ENCODE results near the gene VEGFB. TPM values are rescaled to one million over a fixed set of nuclear protein-coding genes. Genes with fewer than 3 reads are reported as not detected.

The VEGFB gene
- total RNA-seq, 1 experiment from 2014 or later, result 61.7 TPM

- BruUV-seq (replicated peaks), result no TSS peak
- peaks cover 14% of the 10 kb centered on the region for H3K4me1 ChIP-seq
- H3K4me3 Mint-ChIP-seq (ENCODE audit: unreplicated experiment), result no peak overlapping the region
- no peaks in the 10 kb centered on the region for H3K27me3 Mint-ChIP-seq (ENCODE audit: insufficient read depth, unreplicated experiment)
- no peaks in the 10 kb centered on the region for H3K9me3 ChIP-seq
- no peak for DNase-seq
- H3K27me3 ChIP-seq (replicated peaks; ENCODE audit: control insufficient read depth, insufficient read depth, low read length), result no peaks in the 10 kb centered on the region
- intact Hi-C loops (cut with micrococcal nuclease; ENCODE audit: unreplicated experiment), result no loop called here
- H3K27ac Mint-ChIP-seq (ENCODE audit: unreplicated experiment), result no peak overlapping the region
- H3K36me3 ChIP-seq (ENCODE audit: control insufficient read depth, insufficient read depth, low read length), result no peaks in the 10 kb centered on the region; the same call in 1 of the 2 replicates
- TF ChIP-seq CTCF (IDR thresholded peaks at IDR 0.05; ENCODE audit: insufficient read depth in 1 of 2, low read depth in 1 of 2, low read length in 1 of 2, severe bottlenecking in 1 of 2, unreplicated experiment in 1 of 2), result no peak
- no peak overlapping the region for H3K4me3 ChIP-seq (ENCODE audit: low read depth, low read length)
- no peaks in the 10 kb centered on the region for H3K9me3 Mint-ChIP-seq (ENCODE audit: unreplicated experiment)
- no peaks in the 10 kb centered on the region for H3K4me1 Mint-ChIP-seq (ENCODE audit: low read depth, unreplicated experiment)
- H3K36me3 Mint-ChIP-seq (ENCODE audit: insufficient read depth, unreplicated experiment), result peaks cover 13% of the 10 kb centered on the region
- ChIA-PET POLR2A (no interaction called here), CTCF (interaction anchor here (0.6 to 1.1 kb wide), 2 partner anchors 18 to 37 kb away, joined by 3 to 8 read pairs; partner anchors contain the start of gene STIP1)
Measured at GRCh38 chr11:64223001-64223651, 11.3 kb upstream of the VEGFB start.

GRCh38 chr11:64224151-64224890 lies 10.1 kb upstream of the VEGFB start:
- H3K9me3 ChIP-seq, result no peaks in the 10 kb centered on the region
- no peaks in the 10 kb centered on the region for H3K4me1 Mint-ChIP-seq (ENCODE audit: low read depth, unreplicated experiment)
- no peaks in the 10 kb centered on the region; the same call in 1 of the 2 replicates for H3K36me3 ChIP-seq (ENCODE audit: control insufficient read depth, insufficient read depth, low read length)
- no peaks in the 10 kb centered on the region for H3K27me3 Mint-ChIP-seq (ENCODE audit: insufficient read depth, unreplicated experiment)
- peaks cover 19% of the 10 kb centered on the region for H3K4me1 ChIP-seq
- no TSS peak for BruUV-seq (replicated peaks)
- no peak for TF ChIP-seq CTCF (IDR thresholded peaks at IDR 0.05; ENCODE audit: insufficient read depth in 1 of 2, low read depth in 1 of 2, low read length in 1 of 2, severe bottlenecking in 1 of 2, unreplicated experiment in 1 of 2)
- CTCF ChIA-PET, result interaction anchor here (1.1 kb wide), 1 partner anchor 39 kb away, joined by 3 read pairs; the partner anchor contains the start of gene STIP1
- intact Hi-C loops (cut with micrococcal nuclease; ENCODE audit: unreplicated experiment), result no loop called here
- H3K36me3 Mint-ChIP-seq (ENCODE audit: insufficient read depth, unreplicated experiment), result peaks cover 13% of the 10 kb centered on the region
- peak overlapping the region; percentile 81 for H3K4me3 Mint-ChIP-seq (ENCODE audit: unreplicated experiment)
- H3K27ac Mint-ChIP-seq (ENCODE audit: unreplicated experiment), result no peak overlapping the region
- DNase-seq, result peak in 1 of 2 experiments; percentile 40
- POLR2A ChIA-PET, result no interaction called here
- H3K4me3 ChIP-seq (ENCODE audit: low read depth, low read length), result no peak overlapping the region
- no peaks in the 10 kb centered on the region for H3K9me3 Mint-ChIP-seq (ENCODE audit: unreplicated experiment)
- H3K27me3 ChIP-seq (replicated peaks; ENCODE audit: control insufficient read depth, insufficient read depth, low read length), result no peaks in the 10 kb centered on the region

DNA sequence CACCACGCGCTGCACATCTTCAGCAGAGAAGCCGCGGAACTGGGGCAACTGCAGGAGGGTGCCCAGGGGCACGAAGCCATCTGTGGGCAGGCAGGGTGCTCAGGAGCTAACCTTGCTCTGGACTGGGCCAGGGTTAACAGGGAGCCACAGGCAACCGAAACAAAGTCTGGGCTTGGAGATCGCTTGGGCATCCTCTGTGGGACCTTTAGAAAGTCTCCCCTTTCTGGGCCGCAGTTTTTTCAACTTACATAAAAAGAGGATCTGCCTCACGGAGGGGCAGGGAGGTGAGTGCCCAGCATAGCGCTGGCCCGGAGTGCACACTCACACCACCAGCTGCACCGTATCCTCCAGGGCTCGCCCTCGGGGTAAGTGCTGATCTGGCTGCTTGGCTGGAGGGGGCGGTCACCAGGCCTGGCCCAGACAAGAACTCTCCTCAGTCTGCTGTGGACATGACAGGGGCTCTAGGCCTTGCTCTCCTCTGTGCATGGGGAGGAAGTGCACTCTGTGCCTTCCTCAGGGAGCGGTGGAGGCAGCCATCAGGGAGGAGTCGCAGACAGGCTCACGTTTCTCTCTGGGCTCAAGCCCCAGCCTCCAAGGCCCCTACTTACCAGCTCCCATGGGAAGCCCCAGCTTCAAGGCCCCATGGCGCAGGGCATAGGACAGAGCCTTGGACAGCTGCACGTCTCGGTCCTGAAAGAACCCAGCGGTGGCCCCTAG lies 9.3 kb upstream of the VEGFB start:
- peak overlapping the region; percentile 39 for H3K27ac Mint-ChIP-seq (ENCODE audit: unreplicated experiment)
- peaks cover 25% of the 10 kb centered on the region for H3K4me1 ChIP-seq
- DNase-seq, result peak in 1 of 2 experiments; percentile 45
- H3K36me3 Mint-ChIP-seq (ENCODE audit: insufficient read depth, unreplicated experiment), result peaks cover 18% of the 10 kb centered on the region
- peak overlapping the region; percentile 81 for H3K4me3 Mint-ChIP-seq (ENCODE audit: unreplicated experiment)
- H3K27me3 Mint-ChIP-seq (ENCODE audit: insufficient read depth, unreplicated experiment), result no peaks in the 10 kb centered on the region
- POLR2A ChIA-PET, result interaction anchor here (0.6 to 1.3 kb wide), 2 partner anchors 17 to 39 kb away, joined by 3 to 7 read pairs; partner anchors contain the start of gene STIP1
- CTCF ChIA-PET, result no interaction called here
- intact Hi-C loops (cut with micrococcal nuclease; ENCODE audit: unreplicated experiment), result no loop called here
- TF ChIP-seq CTCF (IDR thresholded peaks at IDR 0.05; ENCODE audit: insufficient read depth in 1 of 2, low read depth in 1 of 2, low read length in 1 of 2, severe bottlenecking in 1 of 2, unreplicated experiment in 1 of 2), result no peak
- no peaks in the 10 kb centered on the region for H3K9me3 Mint-ChIP-seq (ENCODE audit: unreplicated experiment)
- no peaks in the 10 kb centered on the region for H3K27me3 ChIP-seq (replicated peaks; ENCODE audit: control insufficient read depth, insufficient read depth, low read length)
- H3K9me3 ChIP-seq, result no peaks in the 10 kb centered on the region
- H3K4me1 Mint-ChIP-seq (ENCODE audit: low read depth, unreplicated experiment), result no peaks in the 10 kb centered on the region
- peak overlapping the region; percentile 99 for H3K4me3 ChIP-seq (ENCODE audit: low read depth, low read length)
- BruUV-seq (replicated peaks), result no TSS peak
- H3K36me3 ChIP-seq (ENCODE audit: control insufficient read depth, insufficient read depth, low read length), result no peaks in the 10 kb centered on the region; the same call in 1 of the 2 replicates
